SHP77 (cell line): Measurements from ENCODE around the gene CARMIL1.
"Not testable (repeated sequence)": the region's sequence is repeated elsewhere in the genome, so short reads cannot be mapped to it uniquely, and the experiment has no call there.

Source experiments
- DNase-seq, 2 experiments: peaks; one replicate each; lab custom pipeline; 2025; lab: John Stamatoyannopoulos, UW

Gene CARMIL1

GRCh38 chr6:25370178-25371036 is 91.2 kb downstream of the CARMIL1 start:
- peak in 1 of 2 experiments; percentile 22 for DNase-seq

GRCh38 chr6:25371037-25371347 is 91.8 kb downstream of the CARMIL1 start:
- DNase-seq = no peak

GRCh38 chr6:25375125-25375524 is 96.0 kb downstream of the CARMIL1 start:
- DNase-seq = no peak

- no peak for DNase-seq
Observed at GRCh38 chr6:25377664-25378063, 98.5 kb downstream of the CARMIL1 start.

- DNase-seq = no peak
Observed at GRCh38 chr6:25381077-25381476, 101.9 kb downstream of the CARMIL1 start.

GRCh38 chr6:25382476-25382875 is 103.3 kb downstream of the CARMIL1 start:
- not testable (repeated sequence) for DNase-seq

GRCh38 chr6:25384234-25384633 is 105.1 kb downstream of the CARMIL1 start:
- no peak for DNase-seq

- no peak for DNase-seq
Observed at GRCh38 chr6:25384967-25385366, 105.8 kb downstream of the CARMIL1 start.

GRCh38 chr6:25387483-25387882 is 108.3 kb downstream of the CARMIL1 start:
- DNase-seq = no peak

- DNase-seq = no peak
Observed at GRCh38 chr6:25387911-25388310, 108.7 kb downstream of the CARMIL1 start.

- no peak for DNase-seq
Observed at GRCh38 chr6:25388776-25389175, 109.6 kb downstream of the CARMIL1 start.

- DNase-seq = no peak
Observed at GRCh38 chr6:25389471-25389870, 110.3 kb downstream of the CARMIL1 start.

- no peak for DNase-seq
Observed at GRCh38 chr6:25392372-25392771, 113.2 kb downstream of the CARMIL1 start.

GRCh38 chr6:25395731-25396130 is 116.6 kb downstream of the CARMIL1 start:
- no peak for DNase-seq

- no peak for DNase-seq
Observed at GRCh38 chr6:25397406-25397805, 118.2 kb downstream of the CARMIL1 start.

GRCh38 chr6:25399885-25400284 is 120.7 kb downstream of the CARMIL1 start:
- no peak for DNase-seq

- no peak for DNase-seq
Observed at GRCh38 chr6:25401711-25402110, 122.5 kb downstream of the CARMIL1 start.

GRCh38 chr6:25402125-25402524 is 123.0 kb downstream of the CARMIL1 start:
- DNase-seq = no peak

- DNase-seq = no peak
Observed at GRCh38 chr6:25403150-25403549, 124.0 kb downstream of the CARMIL1 start.

GRCh38 chr6:25404091-25404490 is 124.9 kb downstream of the CARMIL1 start:
- no peak for DNase-seq

GRCh38 chr6:25404693-25405169 is 125.6 kb downstream of the CARMIL1 start:
- no peak for DNase-seq

GRCh38 chr6:25405442-25405841 is 126.3 kb downstream of the CARMIL1 start:
- DNase-seq = no peak

- DNase-seq = no peak
Observed at GRCh38 chr6:25407431-25407830, 128.3 kb downstream of the CARMIL1 start.

GRCh38 chr6:25410102-25410501 is 130.9 kb downstream of the CARMIL1 start:
- DNase-seq = no peak
